Heart right ventricle (tissue), 16 donors: ENCODE data around the gene TSC22D1. TPM values are rescaled to one million over a fixed set of nuclear protein-coding genes. Genes with fewer than 3 reads are reported as not detected.

Source experiments
- ATAC-seq, 8 donors: fragments of 200-7000 bp; cut with Tn5 transposase; one replicate each; pipeline ENCODE4 v1.9.1; 2020; ENCODE audit warnings: mild to moderate bottlenecking in 8 of 8, moderate library complexity in 8 of 8, moderate number of reproducible peaks in 1 of 8
- DNase-seq, 2 donors: peaks; one replicate each; pipeline ENCODE4 v3.0.0-alpha.2; 2020
- H3K27ac ChIP-seq, 10 donors: fragments of 200-600 bp; sonication (generic) in 2 of 10; one replicate each; pipeline versions ENCODE4 v1.5.0 to v1.8.0; 2020 to 2022; ENCODE audit warnings: mild to moderate bottlenecking in 3 of 10
- H3K27me3 ChIP-seq, 7 donors: fragments of 200-600 bp; one replicate each; pipeline ENCODE4 v1.8.0; 2021 to 2022; ENCODE audit warnings: mild to moderate bottlenecking in 2 of 7
- H3K36me3 ChIP-seq, 9 donors: fragments of 200-600 bp; sonication (generic) in 1 of 9; one replicate each; pipeline versions ENCODE4 v1.5.0 to v1.8.0; 2020 to 2022; ENCODE audit warnings: mild to moderate bottlenecking in 2 of 9
- H3K4me1 ChIP-seq, 9 donors: fragments of 200-600 bp; sonication (generic) in 1 of 9; one replicate each; pipeline versions ENCODE4 v1.5.0 to v1.8.0; 2020 to 2022; ENCODE audit warnings: mild to moderate bottlenecking in 4 of 9
- H3K4me3 ChIP-seq, 10 donors: fragments of 200-600 bp; sonication (generic) in 2 of 10; one replicate each; pipeline versions ENCODE4 v1.5.0 to v1.8.0; 2020 to 2022; ENCODE audit warnings: mild to moderate bottlenecking in 7 of 10, moderate library complexity in 2 of 10
- H3K9me3 ChIP-seq, 11 donors: fragments of 200-600 bp in 10 of 11; sonication (generic) in 2 of 11; one replicate each; pipeline versions ENCODE4 v1.5.0 to v1.8.0; 2013 to 2022; ENCODE audit warnings: mild to moderate bottlenecking in 2 of 11, control low read depth in 1 of 11, moderate library complexity in 1 of 11
- WGBS, 2 donors: extraction: QIAGEN DNeasy Blood & Tissue Kit; methylation state at CpG; one replicate each; pipeline ENCODE4 v1.1.7; 2013; ENCODE audit warnings: inconsistent platforms in 1 of 2; 5-methylcytosine and 5-hydroxymethylcytosine counted together
- intact Hi-C, 10 donors: fragments of 100-400 bp; cut with DNase I; formaldehyde crosslinking; loops; one replicate each; pipeline versions ENCODE4 v1.11.1 to v1.14.2; 2022
- polyA plus RNA-seq, 2 donors: library from polyadenylated mRNA; stranded (reverse); fragments of 200-250 nt; gene quantifications; one replicate each; pipeline ENCODE4 v1.2.3, GENCODE V29; 2013
- total RNA-seq, 10 donors: library from RNA; stranded (reverse); fragmentation: NEBNext Ultra II Directional in 3 of 10; extraction: Animal tissue kit (Norgen Biotek cat#: 25700) in 3 of 10; gene quantifications; one replicate each; pipeline versions ENCODE4 v1.2.1 to v1.2.4, GENCODE V29; 2021 to 2023
- TF ChIP-seq, protein P1 (sequence below), 9 donors: fragments of 200-600 bp; sonication (generic) in 2 of 9; IDR thresholded peaks; one replicate each; pipeline versions ENCODE4 v1.5.0 to v1.8.0; 2021 to 2022; ENCODE audit warnings: antibody characterized with exemption in 9 of 9, mild to moderate bottlenecking in 5 of 9, moderate library complexity in 1 of 9
- donor health status: Arrhythmogenic right ventricular cardiomyopathy.
- donor health status: ischemic (EF 13 %, LVEDD 7.1; RV severe dilation, severe dysfunction).
- donor health status: healthy with polysubstance abuse.
- donor health status: DM: no; HTN: yes; CAD: no.
- donor health status: DM: no; HTN: no; CAD: no.
- donor health status: ischemic (EF 25% LVEDD 6.9; RV normal size, moderate dysfunction).
- donor health status: ischemic (EF 25% LVEDD 5.7; RV mildly dilated, moderate dysfunction).
- donor health status: healthy.
- donor health status: DM: yes; HTN: yes; CAD: no.
- donor health status: Ischemic cardiomyopathy.
- donor health status: ischemic (EF 35%, LVEDD 5.7; RV mildly dilated, moderate dysfunction).
- donor health status: nonischemic (EF 11% LVEDD 7.7; RV severe dilation, severe dysfunction).
- donor health status: DM: yes; HTN: yes; CAD: no.
- donor health status: PGD.
- donor health status: ischemic (EF 29% LVEDD 5.4; RV normal size, mild dysfunction).
- donor health status: nonischemic (EF 23%, LVEDD 6.1; RV moderate dilation, normal function).

Gene TSC22D1
- total and polyA plus RNA-seq, 12 donors: 48.5 to 200 (median 113) TPM

DNA sequence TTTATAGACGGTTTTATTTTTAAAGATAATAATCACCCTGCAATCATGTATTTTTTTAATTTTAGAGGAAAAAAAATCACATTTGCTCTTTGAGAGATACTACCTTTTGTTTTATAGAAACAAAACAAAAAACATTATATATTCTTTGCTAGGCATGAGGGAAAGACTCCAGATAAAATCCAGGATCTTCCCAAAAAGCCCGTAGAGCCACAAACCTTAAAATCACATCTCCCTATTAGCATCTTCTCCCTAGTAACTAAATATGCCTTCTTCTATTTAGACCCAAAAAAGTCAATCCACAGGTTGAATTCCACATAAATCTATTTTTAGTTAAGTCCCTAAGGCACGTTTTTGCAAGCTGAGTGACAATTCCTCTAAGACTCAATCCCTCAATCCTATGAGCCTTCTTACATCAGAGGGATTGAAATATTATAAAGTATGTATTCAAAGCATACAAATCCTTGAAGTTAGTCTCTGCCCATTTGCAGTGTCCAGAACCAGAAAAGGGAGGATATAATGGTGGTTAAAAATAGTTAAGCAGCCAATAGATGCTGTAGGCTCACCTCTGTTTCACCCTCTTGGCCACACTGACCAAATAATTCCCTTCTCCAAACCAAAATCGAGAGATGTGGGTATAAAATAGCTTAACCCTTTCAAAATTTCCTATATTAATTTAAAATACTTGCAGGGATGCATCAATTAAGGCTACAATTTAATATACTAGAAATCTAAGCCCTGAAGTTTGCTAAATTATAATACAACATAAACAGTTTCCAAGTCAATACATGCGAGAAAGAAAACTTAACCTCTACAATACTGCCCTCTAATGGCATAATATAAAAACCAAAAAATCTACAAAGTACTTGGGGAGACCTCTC lies 138.5 kb downstream of the TSC22D1 start:
- peak overlapping the region in 9 of 10 donors; percentile 61 to 93 (median 71) for H3K4me3 ChIP-seq
- H3K9me3 ChIP-seq: no peaks in the 10 kb centered on the region
- no peaks in the 10 kb centered on the region for H3K27me3 ChIP-seq
- TF ChIP-seq, protein P1, sequence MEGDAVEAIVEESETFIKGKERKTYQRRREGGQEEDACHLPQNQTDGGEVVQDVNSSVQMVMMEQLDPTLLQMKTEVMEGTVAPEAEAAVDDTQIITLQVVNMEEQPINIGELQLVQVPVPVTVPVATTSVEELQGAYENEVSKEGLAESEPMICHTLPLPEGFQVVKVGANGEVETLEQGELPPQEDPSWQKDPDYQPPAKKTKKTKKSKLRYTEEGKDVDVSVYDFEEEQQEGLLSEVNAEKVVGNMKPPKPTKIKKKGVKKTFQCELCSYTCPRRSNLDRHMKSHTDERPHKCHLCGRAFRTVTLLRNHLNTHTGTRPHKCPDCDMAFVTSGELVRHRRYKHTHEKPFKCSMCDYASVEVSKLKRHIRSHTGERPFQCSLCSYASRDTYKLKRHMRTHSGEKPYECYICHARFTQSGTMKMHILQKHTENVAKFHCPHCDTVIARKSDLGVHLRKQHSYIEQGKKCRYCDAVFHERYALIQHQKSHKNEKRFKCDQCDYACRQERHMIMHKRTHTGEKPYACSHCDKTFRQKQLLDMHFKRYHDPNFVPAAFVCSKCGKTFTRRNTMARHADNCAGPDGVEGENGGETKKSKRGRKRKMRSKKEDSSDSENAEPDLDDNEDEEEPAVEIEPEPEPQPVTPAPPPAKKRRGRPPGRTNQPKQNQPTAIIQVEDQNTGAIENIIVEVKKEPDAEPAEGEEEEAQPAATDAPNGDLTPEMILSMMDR (IDR thresholded peaks at IDR 0.05): peak; percentile 37 to 75 (median 61)
- DNase-seq (no peak), ATAC-seq (peak in 1 of 8 donors; percentile 32)
- peak overlapping the region; percentile 79 to 99 (median 94) for H3K27ac ChIP-seq
- peaks cover 0 to 42% (median 37%) of the 10 kb centered on the region in 9 donors for H3K4me1 ChIP-seq
- intact Hi-C loops: loop anchor here (1.0 to 10.0 kb wide), 31 partner anchors 50 to 533 kb away; partner anchors contain the start of gene SERP2 (in 1 of the 10)
- 2 to 3% methylated on average over 5 of the region's 5 CpGs for WGBS, 2 donors
- peaks cover 0 to 25% (median 15%) of the 10 kb centered on the region in 9 donors for H3K36me3 ChIP-seq

DNA sequence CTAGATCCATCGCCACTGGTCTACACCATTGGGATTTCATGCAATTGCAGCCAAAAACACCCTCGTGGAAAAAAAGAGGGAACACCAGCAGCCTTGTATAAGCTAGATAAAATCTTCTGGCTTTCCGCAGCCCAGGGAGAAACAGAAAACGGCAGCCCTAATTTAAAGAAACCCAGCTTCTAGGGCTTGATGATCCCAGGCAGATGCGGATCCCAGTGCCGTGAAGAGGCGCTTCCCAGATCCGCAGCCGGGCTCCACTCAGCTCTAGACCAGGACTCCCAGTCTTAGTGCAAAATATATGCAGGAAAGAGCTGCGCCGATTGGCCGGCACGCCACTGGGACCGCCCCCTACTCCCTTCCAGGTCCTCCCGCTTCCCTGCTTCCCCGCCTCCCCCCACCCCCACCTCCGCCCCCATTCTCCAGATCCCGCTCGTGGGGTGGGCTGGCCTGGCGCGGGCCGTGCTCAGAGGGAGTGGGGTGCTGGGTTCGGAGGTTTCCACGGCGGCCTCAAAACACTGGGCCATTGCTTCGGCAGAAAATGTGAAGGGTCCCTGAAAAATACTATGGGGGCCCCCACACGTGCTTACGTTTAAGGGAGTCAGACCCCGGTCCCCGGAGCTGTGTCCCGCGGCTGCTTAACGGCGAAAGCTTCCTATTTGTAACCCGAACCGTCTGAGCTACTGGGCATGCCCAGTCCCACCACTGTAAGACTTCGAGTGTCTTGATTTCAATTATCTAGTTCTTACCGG lies 139.4 kb downstream of the TSC22D1 start:
- Histone ChIP-seq H3K4me1 (peaks cover 0 to 42% (median 41%) of the 10 kb centered on the region in 9 donors), H3K36me3 (peaks cover 0 to 25% (median 15%) of the 10 kb centered on the region in 9 donors), H3K9me3 (no peaks in the 10 kb centered on the region), H3K27me3 (no peaks in the 10 kb centered on the region), H3K27ac (peak overlapping the region; percentile 79 to 99 (median 94)), H3K4me3 (peak overlapping the region; percentile 59 to 93 (median 70))
- DNase-seq (peak; percentile 95 to 96), ATAC-seq (peak; percentile 91 to 95 (median 93))
- WGBS, 2 donors: 0 to 1% methylated on average over 38 of the region's 38 CpGs
- TF ChIP-seq, protein P1 (IDR thresholded peaks at IDR 0.05): no peak
- intact Hi-C loops: loop anchor here in 9 of 10 donors (1.0 to 10.0 kb wide), 27 partner anchors 49 to 530 kb away; partner anchors contain the start of gene SERP2 (in 1 of the 9)

DNA sequence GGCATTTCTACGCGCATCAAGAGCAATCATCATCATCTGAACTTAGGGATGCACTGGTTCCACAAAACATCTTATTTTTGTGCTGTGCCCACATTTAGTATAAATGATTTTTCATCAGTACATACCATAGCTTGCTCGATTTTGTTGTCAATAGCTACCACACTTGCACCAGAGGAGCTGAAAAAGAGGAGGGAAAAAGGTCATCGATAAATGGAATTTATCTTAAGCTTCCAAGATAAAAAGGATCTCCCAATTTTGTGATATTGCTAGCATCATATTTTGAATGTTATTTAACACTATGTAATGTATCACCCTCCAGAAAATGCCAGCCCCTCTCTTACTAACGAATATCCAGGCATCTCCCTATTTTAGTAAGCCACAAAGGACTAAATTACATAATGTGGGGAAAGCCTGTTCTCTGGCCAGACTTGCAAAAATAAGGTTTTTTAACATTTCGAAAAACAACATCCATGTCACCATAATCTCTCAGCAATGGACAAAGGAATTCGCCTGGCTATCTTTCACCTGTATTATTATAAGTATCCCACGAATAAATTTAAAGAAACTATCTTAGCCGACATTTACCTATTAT lies 140.1 kb downstream of the TSC22D1 start:
- Histone ChIP-seq H3K27ac (peak overlapping the region; percentile 79 to 99 (median 94)), H3K4me1 (peaks cover 0 to 42% (median 41%) of the 10 kb centered on the region in 9 donors), H3K27me3 (no peaks in the 10 kb centered on the region), H3K4me3 (peak overlapping the region; percentile 59 to 93 (median 70)), H3K9me3 (no peaks in the 10 kb centered on the region), H3K36me3 (peaks cover 0 to 25% (median 15%) of the 10 kb centered on the region in 9 donors)
- ATAC-seq: no peak
- intact Hi-C loops: loop anchor here in 9 of 10 donors (1.0 to 10.0 kb wide), 24 partner anchors 49 to 529 kb away; partner anchors contain the start of gene SERP2 (in 1 of the 9)
- DNase-seq: no peak
- WGBS, 2 donors: 0 to 1% methylated on average over 9 of the region's 9 CpGs
- TF ChIP-seq, protein P1 (IDR thresholded peaks at IDR 0.05): no peak
